Uterus (tissue), 2 donors: Measurements from ENCODE around the gene PGA3.
"Not testable (repeated sequence)": the region's sequence is repeated elsewhere in the genome, so short reads cannot be mapped to it uniquely, and the experiment has no call there.

Source experiments
- CTCF ChIP-seq, 4 experiments: fragments of 200-600 bp in 2 of 4; fragments of 450-650 bp in 2 of 4; sonication (generic) in 2 of 4; IDR thresholded peaks; one replicate each; pipeline ENCODE4 v1.5.1; 2016 to 2019; ENCODE audit warnings: antibody characterized with exemption in 4 of 4, mild to moderate bottlenecking in 2 of 4, moderate library complexity in 1 of 4
- POLR2A ChIP-seq, 2 donors: fragments of 450-650 bp; IDR thresholded peaks; one replicate each; pipeline ENCODE4 v1.6.1; 2016; ENCODE audit warnings: antibody characterized with exemption in 2 of 2, mild to moderate bottlenecking in 1 of 2, moderate library complexity in 1 of 2

- not testable (repeated sequence) for TF ChIP-seq POLR2A, CTCF (IDR thresholded peaks at IDR 0.05)
Measured at GRCh38 chr11:61229458-61229857, 26.1 kb downstream of the PGA3 start.
